Progenitor cell of endocrine pancreas (in vitro differentiated cells): Measurements from ENCODE around the gene KRTAP10-11. TPM values are rescaled to one million over a fixed set of nuclear protein-coding genes. Genes with fewer than 3 reads are reported as not detected.

Experiments used
- DNase-seq: peaks from one replicate; pipeline ENCODE4 v3.0.0; 2021; ENCODE audit warnings: low spot score; ENCODE audit not compliant: unreplicated experiment
- H3K27ac Mint-ChIP-seq: 2 replicates; pipeline ENCODE4 v1.8.0; 2021; ENCODE audit warnings: mild to moderate bottlenecking, moderate library complexity, mixed read lengths
- H3K27me3 Mint-ChIP-seq: 2 replicates; pipeline ENCODE4 v1.8.0; 2021; ENCODE audit warnings: mixed read lengths
- H3K36me3 Mint-ChIP-seq: 2 replicates; pipeline ENCODE4 v1.8.0; 2022; ENCODE audit warnings: mixed read lengths; ENCODE audit not compliant: insufficient read depth
- H3K4me1 Mint-ChIP-seq: 2 replicates; pipeline ENCODE4 v1.8.0; 2021; ENCODE audit warnings: low read depth, mixed read lengths
- H3K4me3 Mint-ChIP-seq: 2 replicates; pipeline ENCODE4 v1.8.0; 2021; ENCODE audit warnings: low read depth, mild to moderate bottlenecking, moderate library complexity, mixed read lengths
- H3K9me3 Mint-ChIP-seq: 2 replicates; pipeline ENCODE4 v1.8.0; 2021; ENCODE audit warnings: low read depth, mixed read lengths
- total RNA-seq: library from RNA; stranded (reverse); gene quantifications from 2 replicates; pipeline ENCODE4 v1.2.1, GENCODE V29; 2021
- TF ChIP-seq, protein P1 (sequence below): fragments of 200-600 bp; sonication (generic); IDR thresholded peaks from one replicate; pipeline ENCODE4 v1.5.0; 2021; ENCODE audit warnings: antibody characterized with exemption, mild to moderate bottlenecking; ENCODE audit not compliant: unreplicated experiment

KRTAP10-11 gene
- total RNA-seq, 1 donor from 2014 or later, result not detected

DNA sequence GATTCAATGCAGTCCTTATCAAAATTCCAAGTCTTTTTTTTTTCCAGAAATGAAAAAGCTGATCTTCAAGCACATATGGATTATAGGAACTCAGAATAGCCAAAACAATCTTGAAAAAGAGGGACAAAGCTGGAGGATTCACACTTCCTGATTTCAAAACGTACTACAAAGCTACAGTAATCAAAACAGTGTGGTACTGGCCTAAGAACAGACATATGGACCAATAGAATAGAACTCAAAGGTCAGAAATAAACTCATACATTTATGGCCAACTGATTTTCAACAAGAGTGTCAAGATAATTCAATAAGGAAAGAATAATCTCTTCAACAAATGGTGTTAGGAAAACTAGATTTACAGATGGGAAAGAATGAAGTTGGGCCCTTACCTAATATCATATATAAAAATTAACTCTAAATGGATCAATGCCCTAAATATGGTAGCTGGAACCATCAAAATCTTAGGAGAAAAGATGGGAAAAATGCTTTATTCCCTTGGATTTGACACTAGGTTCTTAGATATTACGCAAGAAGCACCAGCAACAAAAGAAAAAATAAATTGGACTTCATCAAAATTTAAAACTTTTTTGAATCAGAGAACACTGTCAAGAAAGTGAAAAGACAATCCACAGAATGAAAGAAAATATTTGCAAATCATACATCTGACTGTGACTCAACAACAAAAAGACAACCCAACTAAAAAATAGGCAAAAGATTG, 46.7 kb downstream of the KRTAP10-11 start:
- Mint-ChIP-seq H3K4me1 (peaks cover under 1% of the 10 kb centered on the region), H3K36me3 (peaks cover 2% of the 10 kb centered on the region), H3K27me3 (peaks cover 43% of the 10 kb centered on the region), H3K9me3 (peaks cover 23% of the 10 kb centered on the region), H3K27ac (peak overlapping the region; percentile 6), H3K4me3 (no peak overlapping the region)
- TF ChIP-seq, protein P1, sequence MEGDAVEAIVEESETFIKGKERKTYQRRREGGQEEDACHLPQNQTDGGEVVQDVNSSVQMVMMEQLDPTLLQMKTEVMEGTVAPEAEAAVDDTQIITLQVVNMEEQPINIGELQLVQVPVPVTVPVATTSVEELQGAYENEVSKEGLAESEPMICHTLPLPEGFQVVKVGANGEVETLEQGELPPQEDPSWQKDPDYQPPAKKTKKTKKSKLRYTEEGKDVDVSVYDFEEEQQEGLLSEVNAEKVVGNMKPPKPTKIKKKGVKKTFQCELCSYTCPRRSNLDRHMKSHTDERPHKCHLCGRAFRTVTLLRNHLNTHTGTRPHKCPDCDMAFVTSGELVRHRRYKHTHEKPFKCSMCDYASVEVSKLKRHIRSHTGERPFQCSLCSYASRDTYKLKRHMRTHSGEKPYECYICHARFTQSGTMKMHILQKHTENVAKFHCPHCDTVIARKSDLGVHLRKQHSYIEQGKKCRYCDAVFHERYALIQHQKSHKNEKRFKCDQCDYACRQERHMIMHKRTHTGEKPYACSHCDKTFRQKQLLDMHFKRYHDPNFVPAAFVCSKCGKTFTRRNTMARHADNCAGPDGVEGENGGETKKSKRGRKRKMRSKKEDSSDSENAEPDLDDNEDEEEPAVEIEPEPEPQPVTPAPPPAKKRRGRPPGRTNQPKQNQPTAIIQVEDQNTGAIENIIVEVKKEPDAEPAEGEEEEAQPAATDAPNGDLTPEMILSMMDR, result no peak
- DNase-seq, result no peak

DNA sequence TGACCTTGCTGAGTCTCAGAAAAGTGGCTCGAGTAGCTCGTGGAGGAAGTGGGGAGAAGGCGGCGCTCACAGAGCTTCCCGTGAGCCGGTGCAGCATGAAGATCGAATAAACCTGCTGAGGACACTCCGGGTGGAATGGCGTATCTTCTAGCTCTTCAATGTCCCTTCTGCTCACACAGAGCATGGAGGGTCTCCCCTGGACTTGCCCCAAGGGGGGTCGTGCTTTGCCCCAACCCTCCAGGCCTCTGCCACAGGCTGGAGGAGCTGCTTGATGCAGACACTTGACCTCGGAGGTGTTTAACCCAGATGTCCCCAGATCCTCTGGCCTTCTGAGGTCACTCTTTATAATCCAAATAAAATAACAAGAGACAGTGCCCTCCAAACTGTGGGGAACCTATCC, 48.6 kb downstream of the KRTAP10-11 start:
- DNase-seq, result no peak
- Mint-ChIP-seq H3K4me3 (no peak overlapping the region), H3K27ac (no peak overlapping the region), H3K4me1 (peaks cover 2% of the 10 kb centered on the region), H3K27me3 (peaks cover 55% of the 10 kb centered on the region), H3K36me3 (peaks cover 2% of the 10 kb centered on the region), H3K9me3 (peaks cover 23% of the 10 kb centered on the region)
- TF ChIP-seq, protein P1, result no peak

DNA sequence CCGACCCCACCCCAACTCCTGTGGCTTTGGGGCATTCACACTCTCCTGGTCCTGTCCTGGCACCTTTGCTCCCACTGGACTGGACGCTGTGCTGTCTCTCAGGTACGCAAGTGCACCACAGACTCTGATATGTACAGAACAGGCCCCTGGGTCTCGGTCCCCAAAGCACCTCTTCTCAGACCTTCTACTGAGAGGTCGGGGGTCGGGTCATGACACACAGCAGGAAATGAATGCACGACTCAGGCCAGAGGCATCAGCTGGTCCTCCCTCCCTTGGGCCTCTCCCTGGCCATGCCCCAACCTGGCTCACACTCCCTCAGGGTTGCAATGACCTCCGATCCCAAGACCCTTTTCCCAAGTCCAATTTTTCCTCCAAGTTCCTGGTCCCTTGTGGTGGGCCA, 49.0 kb downstream of the KRTAP10-11 start:
- Mint-ChIP-seq H3K4me1 (peaks cover 2% of the 10 kb centered on the region), H3K27me3 (peaks cover 55% of the 10 kb centered on the region), H3K4me3 (no peak overlapping the region), H3K27ac (no peak overlapping the region), H3K9me3 (peaks cover 23% of the 10 kb centered on the region), H3K36me3 (peaks cover 2% of the 10 kb centered on the region)
- DNase-seq, result no peak
- TF ChIP-seq, protein P1, result no peak

DNA sequence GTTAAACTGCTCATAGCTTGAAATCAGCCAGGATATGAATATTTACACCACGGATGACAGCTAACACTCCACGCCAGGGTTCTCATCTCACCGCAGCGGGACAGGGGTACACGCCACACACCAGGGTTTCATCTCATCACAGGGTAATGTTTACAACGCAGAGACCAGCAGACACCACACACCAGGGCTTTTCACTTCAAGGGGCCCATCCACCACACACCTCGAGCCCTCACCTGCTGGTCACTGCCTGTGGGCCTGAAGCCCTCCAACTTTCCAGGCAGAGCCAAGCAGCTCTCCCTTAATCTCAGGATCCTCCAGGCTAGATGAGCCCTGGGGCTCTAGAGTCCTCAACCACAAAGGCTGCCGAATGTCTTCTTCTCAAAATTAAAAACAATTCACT, 49.4 kb downstream of the KRTAP10-11 start:
- H3K9me3 Mint-ChIP-seq, result peaks cover 23% of the 10 kb centered on the region
- DNase-seq, result no peak

DNA sequence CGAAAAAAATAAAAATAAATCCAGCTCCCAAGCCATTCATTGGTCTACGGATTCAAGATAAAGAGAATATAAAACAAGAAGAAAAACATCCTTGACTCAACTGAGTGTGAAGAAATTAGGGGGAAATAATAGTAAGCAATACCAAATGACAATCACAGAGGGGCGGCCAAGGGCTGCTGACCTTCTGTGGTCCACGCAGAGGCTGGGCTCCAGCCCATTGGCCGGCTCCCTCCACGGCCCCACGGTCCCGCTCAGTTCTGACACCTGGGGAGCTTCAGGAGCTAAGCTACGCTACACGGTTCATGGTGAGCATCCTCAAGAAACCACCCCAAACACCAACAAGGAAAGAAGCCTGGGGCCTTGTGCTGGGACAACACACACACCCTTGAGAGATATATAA, 50.4 kb downstream of the KRTAP10-11 start:
- Mint-ChIP-seq H3K4me1 (peaks cover 2% of the 10 kb centered on the region), H3K4me3 (no peak overlapping the region), H3K27me3 (peaks cover 61% of the 10 kb centered on the region), H3K9me3 (peaks cover 22% of the 10 kb centered on the region), H3K27ac (no peak overlapping the region), H3K36me3 (peaks cover 2% of the 10 kb centered on the region)
- TF ChIP-seq, protein P1, result no peak
- no peak for DNase-seq

More for the DNA sequence above, 49.4 kb downstream of the KRTAP10-11 start:
- no peak overlapping the region for H3K27ac Mint-ChIP-seq
- H3K36me3 Mint-ChIP-seq, result peaks cover 2% of the 10 kb centered on the region
- TF ChIP-seq, protein P1, result no peak
- peaks cover 2% of the 10 kb centered on the region for H3K4me1 Mint-ChIP-seq
- H3K4me3 Mint-ChIP-seq, result no peak overlapping the region
- peaks cover 53% of the 10 kb centered on the region for H3K27me3 Mint-ChIP-seq

Other genes starting within 250 kb of the KRTAP10-11 start
- 5.1 and 5.7 TPM in 2 replicates for gene LRRC3, start 190.9 kb upstream of the KRTAP10-11 start, total RNA-seq
- not detected in 2 replicates for gene KRTAP10-1, start 106.2 kb upstream of the KRTAP10-11 start, total RNA-seq
- not detected in 2 replicates for gene KRTAP10-2, start 94.9 kb upstream of the KRTAP10-11 start, total RNA-seq
- gene KRTAP10-3, start 87.6 kb upstream of the KRTAP10-11 start, total RNA-seq, result not detected in 2 replicates
- not detected in 2 replicates for gene KRTAP10-4, start 72.7 kb upstream of the KRTAP10-11 start, total RNA-seq
- not detected in 2 replicates for gene KRTAP10-5, start 65.8 kb upstream of the KRTAP10-11 start, total RNA-seq
- not detected in 2 replicates for gene KRTAP10-6, start 53.9 kb upstream of the KRTAP10-11 start, total RNA-seq
- not detected in 2 replicates for gene KRTAP10-7, start 45.8 kb upstream of the KRTAP10-11 start, total RNA-seq
- gene KRTAP10-8, start 34.3 kb upstream of the KRTAP10-11 start, total RNA-seq, result not detected in 2 replicates
- not detected in 2 replicates for gene KRTAP10-9, start 19.3 kb upstream of the KRTAP10-11 start, total RNA-seq
- not detected in 2 replicates for gene KRTAP10-10, start 9.1 kb upstream of the KRTAP10-11 start, total RNA-seq
- not detected in 2 replicates for gene KRTAP12-4, start 8.2 kb downstream of the KRTAP10-11 start, total RNA-seq
- gene KRTAP12-3, start 11.5 kb downstream of the KRTAP10-11 start, total RNA-seq, result not detected in 2 replicates
- gene KRTAP12-2, start 20.5 kb downstream of the KRTAP10-11 start, total RNA-seq, result not detected in 2 replicates
- not detected in 2 replicates for gene KRTAP12-1, start 35.7 kb downstream of the KRTAP10-11 start, total RNA-seq
- not detected in 2 replicates for gene KRTAP10-12, start 50.8 kb downstream of the KRTAP10-11 start, total RNA-seq
- gene TSPEAR, start 65.2 kb downstream of the KRTAP10-11 start, total RNA-seq, result not detected in 2 replicates
- 78.7 and 85.2 TPM in 2 replicates for gene UBE2G2, start 155.4 kb downstream of the KRTAP10-11 start, total RNA-seq
- gene SUMO3, start 171.6 kb downstream of the KRTAP10-11 start, total RNA-seq, result 65.0 and 73.5 TPM in 2 replicates
- 221 and 226 TPM in 2 replicates for gene PTTG1IP, start 227.3 kb downstream of the KRTAP10-11 start, total RNA-seq